Measurements from ENCODE around the gene DIPK1B. TPM values are rescaled to one million over a fixed set of nuclear protein-coding genes. Genes with fewer than 3 reads are reported as not detected.

DIPK1B gene
- total RNA-seq, 2 experiments from 2014 or later: 0.14 TPM; not detected in 1

- peaks cover 11% of the 10 kb centered on the region for H3K27me3 Mint-ChIP-seq
- TF ChIP-seq, protein P1, sequence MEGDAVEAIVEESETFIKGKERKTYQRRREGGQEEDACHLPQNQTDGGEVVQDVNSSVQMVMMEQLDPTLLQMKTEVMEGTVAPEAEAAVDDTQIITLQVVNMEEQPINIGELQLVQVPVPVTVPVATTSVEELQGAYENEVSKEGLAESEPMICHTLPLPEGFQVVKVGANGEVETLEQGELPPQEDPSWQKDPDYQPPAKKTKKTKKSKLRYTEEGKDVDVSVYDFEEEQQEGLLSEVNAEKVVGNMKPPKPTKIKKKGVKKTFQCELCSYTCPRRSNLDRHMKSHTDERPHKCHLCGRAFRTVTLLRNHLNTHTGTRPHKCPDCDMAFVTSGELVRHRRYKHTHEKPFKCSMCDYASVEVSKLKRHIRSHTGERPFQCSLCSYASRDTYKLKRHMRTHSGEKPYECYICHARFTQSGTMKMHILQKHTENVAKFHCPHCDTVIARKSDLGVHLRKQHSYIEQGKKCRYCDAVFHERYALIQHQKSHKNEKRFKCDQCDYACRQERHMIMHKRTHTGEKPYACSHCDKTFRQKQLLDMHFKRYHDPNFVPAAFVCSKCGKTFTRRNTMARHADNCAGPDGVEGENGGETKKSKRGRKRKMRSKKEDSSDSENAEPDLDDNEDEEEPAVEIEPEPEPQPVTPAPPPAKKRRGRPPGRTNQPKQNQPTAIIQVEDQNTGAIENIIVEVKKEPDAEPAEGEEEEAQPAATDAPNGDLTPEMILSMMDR (IDR thresholded peaks at IDR 0.05): no peak
- DNase-seq (no peak), ATAC-seq (no peak)
- ChIA-PET CTCF (interaction anchor here (0.8 to 1.3 kb wide), 3 partner anchors 10 to 208 kb away, joined by 3 read pairs; no protein-coding TSS in a partner anchor), POLR2A (interaction anchor here (1.0 kb wide), 1 partner anchor 32 kb away, joined by 4 read pairs; no protein-coding TSS in a partner anchor)
- no peaks in the 10 kb centered on the region for H3K9me3 Mint-ChIP-seq
- intact Hi-C loops (cut with micrococcal nuclease): no loop called here
- H3K4me3 Mint-ChIP-seq: no peak overlapping the region
- H3K27ac Mint-ChIP-seq: no peak overlapping the region
- no peaks in the 10 kb centered on the region for H3K36me3 Mint-ChIP-seq (ENCODE audit: low read depth)
- H3K4me1 Mint-ChIP-seq (ENCODE audit: low read depth): peaks cover 11% of the 10 kb centered on the region
These were observed 16.4 kb upstream of the DIPK1B start for GRCh38 chr9:136695955-136696354.

- DNase-seq (no peak), ATAC-seq (no peak)
- Mint-ChIP-seq H3K4me1 (ENCODE audit: low read depth) (peaks cover 16% of the 10 kb centered on the region), H3K27me3 (peaks cover 11% of the 10 kb centered on the region), H3K36me3 (ENCODE audit: low read depth) (no peaks in the 10 kb centered on the region), H3K4me3 (no peak overlapping the region), H3K27ac (no peak overlapping the region), H3K9me3 (no peaks in the 10 kb centered on the region)
- ChIA-PET CTCF (interaction anchor here (1.3 kb wide), 1 partner anchor 10 kb away, joined by 3 read pairs; no protein-coding TSS in a partner anchor), POLR2A (interaction anchor here (7.6 kb wide), 1 partner anchor 31 kb away, joined by 44 read pairs; no protein-coding TSS in a partner anchor)
- intact Hi-C loops (cut with micrococcal nuclease): no loop called here
- TF ChIP-seq, protein P1 (IDR thresholded peaks at IDR 0.05): no peak
These were observed 15.9 kb upstream of the DIPK1B start for GRCh38 chr9:136696502-136696901.

DNA sequence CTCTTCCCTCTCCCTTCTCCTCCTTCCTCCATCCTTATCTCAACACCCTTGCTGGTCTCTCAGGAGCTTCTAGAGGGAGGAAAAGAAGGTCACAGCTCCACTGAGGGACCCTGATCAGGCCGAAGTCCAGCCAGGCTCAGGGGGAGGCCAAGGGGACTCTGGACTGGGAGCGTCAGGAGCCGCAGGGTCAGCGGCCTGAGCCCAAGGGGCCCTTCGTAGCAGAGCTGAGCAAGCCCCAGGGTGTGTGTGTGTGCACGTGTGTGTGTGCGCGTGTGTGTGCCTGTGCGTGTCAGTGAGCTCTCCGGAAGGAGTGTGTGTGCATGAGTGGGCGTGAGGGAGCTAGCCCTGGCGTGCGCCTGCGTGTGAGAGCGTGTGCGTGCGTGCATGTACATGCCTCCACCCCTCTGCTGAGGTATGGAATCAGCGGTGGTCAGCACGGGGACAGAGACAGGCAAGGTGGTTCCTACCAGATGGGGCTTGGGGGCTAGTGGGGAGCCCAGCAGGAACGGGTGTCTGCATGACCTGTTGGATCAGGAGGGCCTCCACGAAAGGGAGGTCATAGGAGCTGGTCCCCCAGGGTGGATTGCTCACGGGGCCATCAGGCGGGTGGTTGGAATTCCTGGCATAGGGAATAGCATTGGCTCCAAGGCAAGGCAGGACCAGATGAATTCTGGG lies 15.1 kb upstream of the DIPK1B start:
- Mint-ChIP-seq H3K27me3 (peaks cover 13% of the 10 kb centered on the region), H3K36me3 (ENCODE audit: low read depth) (no peaks in the 10 kb centered on the region), H3K4me3 (no peak overlapping the region), H3K27ac (no peak overlapping the region), H3K4me1 (ENCODE audit: low read depth) (peaks cover 23% of the 10 kb centered on the region), H3K9me3 (no peaks in the 10 kb centered on the region)
- ChIA-PET POLR2A (interaction anchor here (1.6 to 7.6 kb wide), 2 partner anchors 26 to 31 kb away, joined by 3 to 44 read pairs; no protein-coding TSS in a partner anchor), CTCF (interaction anchor here (1.3 kb wide), 1 partner anchor 26 kb away, joined by 3 read pairs; no protein-coding TSS in a partner anchor)
- ATAC-seq: no peak
- DNase-seq: no peak
- TF ChIP-seq, protein P1 (IDR thresholded peaks at IDR 0.05): no peak
- intact Hi-C loops (cut with micrococcal nuclease): no loop called here

DNA sequence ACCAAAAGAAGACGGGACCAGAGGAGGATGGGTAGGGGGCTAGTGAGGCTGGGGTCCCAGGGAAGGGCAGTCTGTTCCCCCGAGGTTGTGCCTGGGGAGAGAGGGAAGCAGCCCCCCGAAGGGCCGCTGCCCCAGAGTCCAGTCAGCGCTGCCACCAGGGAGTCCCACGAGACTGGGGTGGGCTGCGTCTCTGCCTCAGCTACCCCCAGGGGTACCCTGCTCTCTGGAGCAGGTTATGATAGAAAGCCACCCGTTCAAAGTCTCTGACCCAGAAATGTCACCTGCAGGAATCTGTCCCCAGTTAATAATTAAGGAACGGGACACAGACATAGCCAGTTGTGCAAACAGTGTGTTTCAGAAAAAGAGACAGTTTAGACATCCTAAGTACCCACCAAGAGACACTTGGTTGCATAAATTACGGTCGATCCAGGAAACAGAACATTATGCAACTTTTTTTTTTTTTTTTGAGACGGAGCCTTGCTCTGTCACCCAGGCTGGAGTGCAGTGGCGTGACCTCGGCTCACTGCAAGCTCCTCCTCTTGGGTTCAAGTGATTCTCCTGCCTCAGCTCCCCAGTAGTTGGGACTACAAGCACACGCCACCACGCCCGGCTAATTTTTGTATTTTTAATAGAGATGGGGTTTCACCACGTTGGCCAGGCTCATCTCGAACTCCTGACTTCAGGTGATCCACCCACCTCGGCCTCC lies 14.4 kb upstream of the DIPK1B start:
- DNase-seq (no peak), ATAC-seq (no peak)
- TF ChIP-seq, protein P1 (IDR thresholded peaks at IDR 0.05): no peak
- Mint-ChIP-seq H3K4me1 (ENCODE audit: low read depth) (peaks cover 24% of the 10 kb centered on the region), H3K27ac (no peak overlapping the region), H3K9me3 (no peaks in the 10 kb centered on the region), H3K4me3 (no peak overlapping the region), H3K36me3 (ENCODE audit: low read depth) (no peaks in the 10 kb centered on the region), H3K27me3 (peaks cover 14% of the 10 kb centered on the region)
- POLR2A ChIA-PET: interaction anchor here (0.5 to 7.6 kb wide), 3 partner anchors 26 to 115 kb away, joined by 3 to 44 read pairs (median 3); no protein-coding TSS in a partner anchor
- CTCF ChIA-PET: interaction anchor here (1.3 kb wide), 1 partner anchor 27 kb away, joined by 3 read pairs; no protein-coding TSS in a partner anchor
- intact Hi-C loops (cut with micrococcal nuclease): no loop called here

All from activated CD8-positive, alpha-beta T cell treated with anti-CD3 and anti-CD28 coated beads for 36 hours (primary cell).